AG09309 (cell line): ENCODE measurements around the gene SYN1.

Experiments
- DNase-seq: peaks from one replicate; pipeline ENCODE4 v3.0.0-alpha.2; 2010; ENCODE audit warnings: low read depth
- H3K4me3 ChIP-seq: 2 replicates; pipeline ENCODE4 v1.5.1; 2011; ENCODE audit warnings: mild to moderate bottlenecking, low read depth, low read length, moderate library complexity; ENCODE audit not compliant: control insufficient read depth
- CTCF ChIP-seq: IDR thresholded peaks from 2 replicates; pipeline ENCODE4 v1.5.1; 2011; ENCODE audit warnings: mild to moderate bottlenecking, low read depth, low read length, inconsistent platforms; ENCODE audit not compliant: insufficient read depth, control insufficient read depth; ENCODE audit errors: missing control alignments

The SYN1 gene

DNA sequence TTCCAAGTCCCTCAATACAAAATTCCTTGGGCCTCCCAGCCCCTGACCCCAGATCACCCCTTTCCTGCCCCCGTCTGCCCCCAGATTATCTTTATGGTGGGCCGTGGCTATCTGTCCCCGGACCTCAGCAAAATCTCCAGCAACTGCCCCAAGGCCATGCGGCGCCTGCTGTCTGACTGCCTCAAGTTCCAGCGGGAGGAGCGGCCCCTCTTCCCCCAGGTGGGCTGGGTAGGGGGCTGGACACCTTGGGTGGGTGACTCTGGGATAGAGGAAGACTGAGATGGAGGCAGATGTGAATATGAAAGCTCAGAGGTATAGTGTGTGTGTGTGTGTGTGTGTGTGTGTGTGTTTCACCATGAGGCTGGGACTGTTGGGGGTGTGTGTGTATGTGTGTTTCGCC lies 48.9 kb downstream of the SYN1 start:
- TF ChIP-seq CTCF: no peak
- no peak overlapping the region for H3K4me3 ChIP-seq

GRCh38 chrX:47568656-47569295 lies 50.9 kb downstream of the SYN1 start:
- no peak for DNase-seq
- TF ChIP-seq CTCF: peak; percentile 40
- no peak overlapping the region for H3K4me3 ChIP-seq

More for the DNA sequence above, 48.9 kb downstream of the SYN1 start:
- no peak for DNase-seq

DNA sequence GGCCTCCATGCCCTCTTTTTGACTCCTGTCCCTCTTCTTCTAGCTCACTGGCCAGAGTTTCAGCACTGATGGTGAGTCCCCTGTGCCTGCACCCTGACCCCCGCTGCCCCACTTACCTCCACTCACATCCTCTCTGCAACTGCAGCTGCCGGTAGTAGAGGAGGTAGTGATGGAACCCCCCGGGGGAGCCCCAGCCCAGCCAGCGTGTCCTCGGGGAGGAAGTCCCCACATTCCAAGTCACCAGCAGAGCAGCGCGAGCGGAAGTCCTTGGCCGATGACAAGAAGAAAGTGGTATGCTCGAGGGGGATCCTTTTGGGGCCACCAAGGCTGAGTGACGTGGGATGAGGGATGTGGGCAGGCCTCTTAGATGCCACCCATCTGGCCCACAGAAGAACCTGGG lies 52.8 kb downstream of the SYN1 start:
- TF ChIP-seq CTCF: no peak
- no peak overlapping the region for H3K4me3 ChIP-seq
- DNase-seq: no peak

DNA sequence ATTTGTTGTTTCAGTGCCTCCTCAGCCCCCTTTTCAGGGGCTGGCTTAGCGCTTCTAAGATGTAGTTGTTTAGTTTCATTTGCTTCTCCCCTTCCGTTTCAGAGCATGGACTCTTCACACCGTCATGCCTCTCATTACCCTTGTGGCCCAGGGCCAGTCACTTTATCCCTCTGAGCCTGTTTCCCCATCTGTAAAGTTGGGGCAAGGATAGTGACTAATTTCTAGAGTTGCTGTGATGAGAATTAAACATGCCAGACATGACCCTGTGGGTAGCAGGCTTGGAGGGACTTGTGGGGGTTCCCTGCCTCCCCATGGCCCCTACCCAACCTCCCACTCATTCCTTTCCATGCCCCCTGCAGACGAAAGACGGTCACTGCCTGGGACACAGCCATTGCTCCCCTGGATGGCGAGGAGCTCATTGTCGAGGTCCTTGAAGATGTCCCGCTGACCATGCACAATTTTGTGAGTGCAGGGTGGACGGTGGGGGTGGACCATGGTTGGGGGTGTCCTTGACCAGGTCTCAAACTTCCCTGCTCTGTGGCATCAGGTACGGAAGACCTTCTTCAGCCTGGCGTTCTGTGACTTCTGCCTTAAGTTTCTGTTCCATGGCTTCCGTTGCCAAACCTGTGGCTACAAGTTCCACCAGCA lies 55.1 kb downstream of the SYN1 start:
- DNase-seq: no peak
- no peak for TF ChIP-seq CTCF
- H3K4me3 ChIP-seq: no peak overlapping the region

GRCh38 chrX:47563801-47564315 lies 55.8 kb downstream of the SYN1 start:
- DNase-seq: peak; percentile 31
- TF ChIP-seq CTCF: no peak
- no peak overlapping the region for H3K4me3 ChIP-seq

- DNase-seq: no peak
- peak; percentile 41 for TF ChIP-seq CTCF
Measured at GRCh38 chrX:47562615-47563243, 56.9 kb downstream of the SYN1 start.

More at GRCh38 chrX:47562615-47563243, 56.9 kb downstream of the SYN1 start:
- no peak overlapping the region for H3K4me3 ChIP-seq
